Keratinocyte (primary cell): ENCODE data around the gene LRIG1. TPM values are rescaled to one million over a fixed set of nuclear protein-coding genes. Genes with fewer than 3 reads are reported as not detected.

Experiments
- DNase-seq: peaks from one replicate; pipeline ENCODE4 v3.0.0-alpha.2; 2011; ENCODE audit warnings: low read depth, missing footprints, low spot score
- FAIRE-seq: peaks from 2 replicates; lab custom pipeline; 2011; peaks lifted over from hg19 to GRCh38; lab: Jason Lieb, UNC
- H2AFZ ChIP-seq: 2 replicates; pipeline ENCODE4 v1.6.0; 2012; ENCODE audit warnings: low read length, control low read depth, inconsistent platforms; ENCODE audit not compliant: control insufficient read depth
- H3K27ac ChIP-seq: 2 replicates; pipeline ENCODE4 v1.5.1; 2011; ENCODE audit warnings: low read length; ENCODE audit not compliant: control insufficient read depth, insufficient read depth
- H3K27me3 ChIP-seq: 3 replicates; pipeline ENCODE4 v1.6.0; 2011; ENCODE audit warnings: low read length; ENCODE audit not compliant: control insufficient read depth, insufficient read depth; ENCODE audit errors: extremely low read depth
- H3K36me3 ChIP-seq, 2 experiments: 2 replicates in 1 of 2; 3 replicates in 1 of 2; pipeline ENCODE4 v1.5.1; 2011; ENCODE audit warnings: low read length in 2 of 2, mild to moderate bottlenecking in 1 of 2; ENCODE audit not compliant: control insufficient read depth in 2 of 2, insufficient read depth in 2 of 2; ENCODE audit errors: extremely low read depth in 1 of 2
- H3K4me1 ChIP-seq: 3 replicates; pipeline ENCODE4 v1.5.1; 2011; ENCODE audit warnings: low read length; ENCODE audit not compliant: control insufficient read depth, insufficient read depth; ENCODE audit errors: extremely low read depth
- H3K4me2 ChIP-seq: 3 replicates; pipeline ENCODE4 v1.6.0; 2011; ENCODE audit warnings: low read depth, low read length; ENCODE audit not compliant: control insufficient read depth, insufficient read depth; ENCODE audit errors: extremely low read depth
- H3K4me3 ChIP-seq, 3 experiments: fragments of 200-600 bp in 1 of 3; sonication (generic) in 1 of 3; 2 replicates in 2 of 3; 3 replicates in 1 of 3; pipeline ENCODE4 v1.5.1; 2011 to 2016; ENCODE audit warnings: low read length in 3 of 3, mild to moderate bottlenecking in 3 of 3, control low read depth in 2 of 3, inconsistent platforms in 1 of 3, low read depth in 1 of 3, mixed read lengths in 1 of 3, mixed run types in 1 of 3, moderate library complexity in 1 of 3; ENCODE audit not compliant: control insufficient read depth in 2 of 3, insufficient read depth in 2 of 3; ENCODE audit errors: extremely low read depth in 1 of 3
- H3K79me2 ChIP-seq: 2 replicates; pipeline ENCODE4 v1.6.0; 2012; ENCODE audit warnings: low read length; ENCODE audit not compliant: control insufficient read depth, insufficient read depth
- H3K9ac ChIP-seq: 3 replicates; pipeline ENCODE4 v1.6.0; 2011; ENCODE audit warnings: low read length; ENCODE audit not compliant: control insufficient read depth, insufficient read depth; ENCODE audit errors: extremely low read depth
- H3K9me1 ChIP-seq: 3 replicates; pipeline ENCODE4 v1.6.0; 2011; ENCODE audit warnings: low read length; ENCODE audit not compliant: control insufficient read depth, insufficient read depth; ENCODE audit errors: extremely low read depth
- H3K9me3 ChIP-seq: 2 replicates; pipeline ENCODE4 v1.5.1; 2012; ENCODE audit warnings: low read depth, low read length; ENCODE audit not compliant: control insufficient read depth
- H4K20me1 ChIP-seq: 3 replicates; pipeline ENCODE4 v1.6.0; 2011; ENCODE audit warnings: low read length; ENCODE audit not compliant: control insufficient read depth, insufficient read depth; ENCODE audit errors: extremely low read depth
- CTCF ChIP-seq, 3 experiments: IDR thresholded peaks in 1 of 3; conservative IDR thresholded peaks in 1 of 3; optimal IDR thresholded peaks in 1 of 3; 2 replicates in 2 of 3; 3 replicates in 1 of 3; pipeline versions ENCODE3 to v1.5.1; 2011; ENCODE audit warnings: low read length in 3 of 3, mild to moderate bottlenecking in 3 of 3, moderate library complexity in 2 of 3, control low read depth in 1 of 3, inconsistent platforms in 1 of 3; ENCODE audit not compliant: insufficient read depth in 2 of 3; ENCODE audit errors: extremely low read depth in 1 of 3
- EZH2 ChIP-seq: IDR thresholded peaks from one replicate; pipeline ENCODE4 v1.6.1; 2012; ENCODE audit warnings: inconsistent platforms, mild to moderate bottlenecking, low read length, moderate library complexity
- dilution Hi-C: fragments of 300-500 bp; cut with MboI; formaldehyde crosslinking; loops from one replicate; pipeline ENCODE4 v1.7.0; 2020; ENCODE audit warnings: low sequenced_read_pairs; ENCODE audit not compliant: extremely low pct_ligation_motif_present
- polyA plus RNA-seq, 5 experiments: library from polyadenylated mRNA; depleted of rRNA in 3 of 5; stranded (reverse) in 3 of 5; stranded (forward) in 1 of 5; unstranded in 1 of 5; fragments of >200 nt; gene quantifications; 1 replicate in 1 of 5; 2 replicates in 3 of 5; 3 replicates in 1 of 5; pipeline versions ENCODE4 v1.2.1 to v1.2.3, GENCODE V29; 2011 to 2012; ENCODE audit warnings: missing spikeins in 2 of 5, low read depth in 1 of 5, low replicate concordance in 1 of 5

LRIG1 gene
- polyA plus RNA-seq, 1 donor (not counting 4 experiments of a cell fraction or from before 2014, with no cell fraction given), result 17.2 TPM

- dilution Hi-C loops, result no loop called here
- FAIRE-seq (no peak), DNase-seq (no peak)
- H2AFZ ChIP-seq, result no peak overlapping the region
- H3K4me2 ChIP-seq, result no peak overlapping the region
- no peaks in the 10 kb centered on the region for H3K27me3 ChIP-seq
- H3K9me1 ChIP-seq, result no peaks in the 10 kb centered on the region
- no peaks in the 10 kb centered on the region for H3K79me2 ChIP-seq
- no peaks in the 10 kb centered on the region for H3K4me1 ChIP-seq
- H3K9ac ChIP-seq, result no peak overlapping the region
- TF ChIP-seq CTCF (optimal IDR thresholded peaks at IDR 0.05 in 1 of 3, IDR thresholded peaks at IDR 0.05 in 1 of 3, conservative IDR thresholded peaks at IDR 0.05 in 1 of 3; ENCODE audit: extremely low read depth in 1 of 3, insufficient read depth in 2 of 3, low read length in 3 of 3) (no peak), EZH2 (no peak)
- no peak overlapping the region for H3K27ac ChIP-seq
- H3K36me3 ChIP-seq, result no peaks in the 10 kb centered on the region
- H3K9me3 ChIP-seq, result no peaks in the 10 kb centered on the region
- no peaks in the 10 kb centered on the region for H4K20me1 ChIP-seq
- H3K4me3 ChIP-seq, result no peak overlapping the region
These were observed 37.6 kb upstream of the LRIG1 start for GRCh38 chr3:66538390-66538789.

- H3K9me1 ChIP-seq, result no peaks in the 10 kb centered on the region
- H3K79me2 ChIP-seq, result no peaks in the 10 kb centered on the region
- dilution Hi-C loops, result no loop called here
- H4K20me1 ChIP-seq, result no peaks in the 10 kb centered on the region
- no peak overlapping the region for H3K27ac ChIP-seq
- H3K27me3 ChIP-seq, result no peaks in the 10 kb centered on the region
- H3K4me1 ChIP-seq, result no peaks in the 10 kb centered on the region
- no peaks in the 10 kb centered on the region for H3K36me3 ChIP-seq
- no peak overlapping the region for H3K9ac ChIP-seq
- H3K9me3 ChIP-seq, result no peaks in the 10 kb centered on the region
- no peak overlapping the region for H3K4me2 ChIP-seq
- DNase-seq (no peak), FAIRE-seq (no peak)
- H3K4me3 ChIP-seq, result no peak overlapping the region
- no peak overlapping the region for H2AFZ ChIP-seq
- TF ChIP-seq CTCF (optimal IDR thresholded peaks at IDR 0.05 in 1 of 3, IDR thresholded peaks at IDR 0.05 in 1 of 3, conservative IDR thresholded peaks at IDR 0.05 in 1 of 3; ENCODE audit: extremely low read depth in 1 of 3, insufficient read depth in 2 of 3, low read length in 3 of 3), result no peak
- TF ChIP-seq EZH2, result no peak
These were observed 36.9 kb upstream of the LRIG1 start for GRCh38 chr3:66537735-66538134.
